ENCODE measurements around the gene KIF1A.

DNA sequence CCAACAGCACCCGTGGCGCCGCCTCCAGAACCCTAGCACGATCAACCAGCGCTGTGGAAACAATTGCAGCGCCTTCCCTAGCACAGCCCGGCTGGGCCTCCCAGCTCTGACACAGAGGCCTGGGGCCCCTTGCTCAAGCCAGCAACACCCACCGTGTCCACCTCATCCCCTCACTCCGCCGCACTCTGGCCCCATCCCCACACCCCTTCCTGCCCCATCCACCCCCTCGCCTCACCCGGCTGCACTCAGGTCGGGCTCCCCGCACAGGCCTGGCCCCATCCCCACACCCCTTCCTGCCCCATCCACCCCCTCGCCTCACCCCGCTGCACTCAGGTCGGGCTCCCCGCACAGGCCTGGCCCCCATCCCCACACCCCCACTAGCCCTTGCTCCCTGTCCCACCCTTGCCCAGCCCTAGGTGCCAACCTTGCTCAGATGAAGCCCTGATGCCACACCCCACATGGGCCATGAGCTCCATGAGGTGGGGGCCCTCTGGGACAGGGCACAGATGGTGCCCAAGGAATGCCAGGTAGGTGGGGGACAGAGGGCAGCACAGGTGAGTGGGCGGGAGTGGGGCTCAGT lies 28.7 kb downstream of the KIF1A start:
- TF ChIP-seq, protein P1, sequence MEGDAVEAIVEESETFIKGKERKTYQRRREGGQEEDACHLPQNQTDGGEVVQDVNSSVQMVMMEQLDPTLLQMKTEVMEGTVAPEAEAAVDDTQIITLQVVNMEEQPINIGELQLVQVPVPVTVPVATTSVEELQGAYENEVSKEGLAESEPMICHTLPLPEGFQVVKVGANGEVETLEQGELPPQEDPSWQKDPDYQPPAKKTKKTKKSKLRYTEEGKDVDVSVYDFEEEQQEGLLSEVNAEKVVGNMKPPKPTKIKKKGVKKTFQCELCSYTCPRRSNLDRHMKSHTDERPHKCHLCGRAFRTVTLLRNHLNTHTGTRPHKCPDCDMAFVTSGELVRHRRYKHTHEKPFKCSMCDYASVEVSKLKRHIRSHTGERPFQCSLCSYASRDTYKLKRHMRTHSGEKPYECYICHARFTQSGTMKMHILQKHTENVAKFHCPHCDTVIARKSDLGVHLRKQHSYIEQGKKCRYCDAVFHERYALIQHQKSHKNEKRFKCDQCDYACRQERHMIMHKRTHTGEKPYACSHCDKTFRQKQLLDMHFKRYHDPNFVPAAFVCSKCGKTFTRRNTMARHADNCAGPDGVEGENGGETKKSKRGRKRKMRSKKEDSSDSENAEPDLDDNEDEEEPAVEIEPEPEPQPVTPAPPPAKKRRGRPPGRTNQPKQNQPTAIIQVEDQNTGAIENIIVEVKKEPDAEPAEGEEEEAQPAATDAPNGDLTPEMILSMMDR (IDR thresholded peaks at IDR 0.05) = no peak
- no peak for TF ChIP-seq EZH2 (IDR thresholded peaks at IDR 0.05)
